ENCODE data around the gene CHKB. TPM values are rescaled to one million over a fixed set of nuclear protein-coding genes. Genes with fewer than 3 reads are reported as not detected.

The CHKB gene
- total RNA-seq, 1 donor from 2014 or later, result 147 TPM

DNA sequence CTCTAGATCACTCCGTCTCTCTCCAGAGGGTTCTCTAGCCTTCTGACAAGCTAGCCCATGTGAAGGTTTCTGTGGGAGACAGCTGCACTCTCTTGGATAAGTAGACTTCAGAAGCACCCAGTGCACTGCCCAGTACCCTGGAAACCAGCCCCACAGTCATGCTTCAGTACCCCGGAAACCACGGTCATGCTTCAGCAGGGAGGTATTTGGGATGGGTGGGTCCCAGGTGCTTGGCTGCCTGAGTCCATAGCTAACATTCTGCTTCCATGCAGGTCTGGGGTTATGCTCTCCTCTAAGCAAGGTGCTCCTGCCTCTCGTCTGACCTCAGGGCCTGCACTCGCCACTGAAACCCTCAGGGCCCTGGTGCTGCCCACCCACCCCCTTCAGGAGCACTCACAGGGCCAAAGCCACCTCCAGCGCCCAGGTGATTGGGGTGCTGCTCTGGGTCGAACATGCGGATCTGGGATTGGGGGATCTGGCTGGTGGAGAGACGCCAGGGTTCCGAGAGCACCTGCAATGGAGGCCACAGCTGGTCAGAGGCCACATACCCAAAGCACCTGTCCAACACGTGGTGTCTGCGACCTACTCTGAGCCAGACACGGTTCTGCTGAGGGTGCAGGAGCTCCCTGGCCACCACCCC is 12.6 kb downstream of the CHKB start:
- Mint-ChIP-seq H3K9me3 (ENCODE audit: unreplicated experiment) (peaks cover 4% of the 10 kb centered on the region), H3K4me1 (ENCODE audit: low read depth, unreplicated experiment) (no peaks in the 10 kb centered on the region), H3K4me3 (ENCODE audit: unreplicated experiment) (no peak overlapping the region), H3K27ac (ENCODE audit: unreplicated experiment) (no peak overlapping the region), H3K36me3 (ENCODE audit: unreplicated experiment) (no peaks in the 10 kb centered on the region), H3K27me3 (ENCODE audit: unreplicated experiment) (peaks cover 2% of the 10 kb centered on the region)
- TF ChIP-seq, protein P1, sequence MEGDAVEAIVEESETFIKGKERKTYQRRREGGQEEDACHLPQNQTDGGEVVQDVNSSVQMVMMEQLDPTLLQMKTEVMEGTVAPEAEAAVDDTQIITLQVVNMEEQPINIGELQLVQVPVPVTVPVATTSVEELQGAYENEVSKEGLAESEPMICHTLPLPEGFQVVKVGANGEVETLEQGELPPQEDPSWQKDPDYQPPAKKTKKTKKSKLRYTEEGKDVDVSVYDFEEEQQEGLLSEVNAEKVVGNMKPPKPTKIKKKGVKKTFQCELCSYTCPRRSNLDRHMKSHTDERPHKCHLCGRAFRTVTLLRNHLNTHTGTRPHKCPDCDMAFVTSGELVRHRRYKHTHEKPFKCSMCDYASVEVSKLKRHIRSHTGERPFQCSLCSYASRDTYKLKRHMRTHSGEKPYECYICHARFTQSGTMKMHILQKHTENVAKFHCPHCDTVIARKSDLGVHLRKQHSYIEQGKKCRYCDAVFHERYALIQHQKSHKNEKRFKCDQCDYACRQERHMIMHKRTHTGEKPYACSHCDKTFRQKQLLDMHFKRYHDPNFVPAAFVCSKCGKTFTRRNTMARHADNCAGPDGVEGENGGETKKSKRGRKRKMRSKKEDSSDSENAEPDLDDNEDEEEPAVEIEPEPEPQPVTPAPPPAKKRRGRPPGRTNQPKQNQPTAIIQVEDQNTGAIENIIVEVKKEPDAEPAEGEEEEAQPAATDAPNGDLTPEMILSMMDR (IDR thresholded peaks at IDR 0.05; ENCODE audit: partially characterized antibody, unreplicated experiment), result no peak
- DNase-seq, result no peak

DNA sequence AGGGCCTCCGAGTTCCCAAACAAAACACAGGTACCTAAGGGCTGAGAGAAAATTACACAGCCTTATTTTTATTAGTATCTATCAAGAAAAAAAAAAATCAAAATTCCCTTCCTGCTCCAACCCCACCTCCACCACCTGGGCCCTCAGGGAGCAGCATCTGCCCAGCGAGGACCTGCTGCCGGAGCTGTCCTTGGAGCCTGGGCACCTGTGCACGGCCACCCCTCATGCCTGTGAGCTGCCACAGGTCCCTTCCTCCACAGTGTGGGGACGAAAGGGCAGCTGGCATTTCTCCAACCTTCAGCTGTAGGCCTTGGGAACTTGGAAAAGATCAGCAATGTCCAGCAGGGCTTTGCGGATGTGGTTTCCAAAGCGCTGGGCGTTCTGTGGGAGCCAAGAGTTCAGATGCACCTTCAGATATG is 13.6 kb downstream of the CHKB start:
- peaks cover 2% of the 10 kb centered on the region for H3K27me3 Mint-ChIP-seq (ENCODE audit: unreplicated experiment)
- no peak overlapping the region for H3K27ac Mint-ChIP-seq (ENCODE audit: unreplicated experiment)
- H3K36me3 Mint-ChIP-seq (ENCODE audit: unreplicated experiment), result no peaks in the 10 kb centered on the region
- H3K9me3 Mint-ChIP-seq (ENCODE audit: unreplicated experiment), result peaks cover 4% of the 10 kb centered on the region
- H3K4me3 Mint-ChIP-seq (ENCODE audit: unreplicated experiment), result no peak overlapping the region
- H3K4me1 Mint-ChIP-seq (ENCODE audit: low read depth, unreplicated experiment), result no peaks in the 10 kb centered on the region
- no peak for DNase-seq
- TF ChIP-seq, protein P1 (IDR thresholded peaks at IDR 0.05; ENCODE audit: partially characterized antibody, unreplicated experiment), result no peak

- TF ChIP-seq, protein P1 (IDR thresholded peaks at IDR 0.05; ENCODE audit: partially characterized antibody, unreplicated experiment), result no peak
- Mint-ChIP-seq H3K27me3 (ENCODE audit: unreplicated experiment) (peaks cover 2% of the 10 kb centered on the region), H3K9me3 (ENCODE audit: unreplicated experiment) (peaks cover 4% of the 10 kb centered on the region), H3K4me1 (ENCODE audit: low read depth, unreplicated experiment) (no peaks in the 10 kb centered on the region), H3K36me3 (ENCODE audit: unreplicated experiment) (no peaks in the 10 kb centered on the region), H3K27ac (ENCODE audit: unreplicated experiment) (no peak overlapping the region), H3K4me3 (ENCODE audit: unreplicated experiment) (no peak overlapping the region)
- no peak for DNase-seq
Measured at GRCh38 chr22:50568626-50569025, 14.0 kb downstream of the CHKB start.

DNA sequence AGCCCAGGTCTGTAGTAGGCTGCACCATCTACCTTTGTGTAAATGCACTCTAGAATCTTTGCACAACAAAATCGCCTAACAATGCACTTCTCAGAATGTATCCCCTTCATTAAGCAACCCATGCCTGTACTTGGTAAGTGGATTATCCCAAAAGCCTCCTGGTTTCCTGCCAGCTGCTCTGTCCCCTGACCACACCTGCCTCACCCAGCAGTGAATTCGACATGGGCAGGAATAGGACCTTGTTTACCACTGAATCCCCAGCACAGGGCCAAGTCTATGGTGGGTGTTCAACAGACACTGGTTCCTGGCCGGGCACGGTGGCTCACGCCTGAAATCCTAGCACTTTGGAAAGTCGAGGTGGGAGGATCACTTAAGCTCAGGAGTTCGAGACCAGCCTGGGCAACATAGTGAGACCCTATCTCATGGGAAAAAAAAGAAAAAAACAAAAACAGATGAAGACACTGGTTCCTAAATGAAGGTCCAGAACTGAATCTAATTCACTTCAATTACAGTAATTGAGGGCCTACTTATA is 14.9 kb downstream of the CHKB start:
- TF ChIP-seq, protein P1 (IDR thresholded peaks at IDR 0.05; ENCODE audit: partially characterized antibody, unreplicated experiment), result no peak
- Mint-ChIP-seq H3K9me3 (ENCODE audit: unreplicated experiment) (peaks cover 4% of the 10 kb centered on the region), H3K4me1 (ENCODE audit: low read depth, unreplicated experiment) (peaks cover 4% of the 10 kb centered on the region), H3K27ac (ENCODE audit: unreplicated experiment) (no peak overlapping the region), H3K27me3 (ENCODE audit: unreplicated experiment) (peaks cover 2% of the 10 kb centered on the region), H3K36me3 (ENCODE audit: unreplicated experiment) (no peaks in the 10 kb centered on the region), H3K4me3 (ENCODE audit: unreplicated experiment) (no peak overlapping the region)
- no peak for DNase-seq

GRCh38 chr22:50564289-50564688 is 18.4 kb downstream of the CHKB start:
- peaks cover 4% of the 10 kb centered on the region for H3K9me3 Mint-ChIP-seq (ENCODE audit: unreplicated experiment)
- no peak for DNase-seq

More at GRCh38 chr22:50564289-50564688, 18.4 kb downstream of the CHKB start:
- TF ChIP-seq, protein P1 (IDR thresholded peaks at IDR 0.05; ENCODE audit: partially characterized antibody, unreplicated experiment), result no peak
- Mint-ChIP-seq H3K36me3 (ENCODE audit: unreplicated experiment) (no peaks in the 10 kb centered on the region), H3K27me3 (ENCODE audit: unreplicated experiment) (peaks cover 13% of the 10 kb centered on the region), H3K27ac (ENCODE audit: unreplicated experiment) (no peak overlapping the region), H3K4me1 (ENCODE audit: low read depth, unreplicated experiment) (peaks cover 4% of the 10 kb centered on the region), H3K4me3 (ENCODE audit: unreplicated experiment) (no peak overlapping the region)

Measured in glutamatergic neuron (in vitro differentiated cells).